CD14-positive monocyte (primary cell): ENCODE measurements around the gene GJA3. TPM values are rescaled to one million over a fixed set of nuclear protein-coding genes. Genes with fewer than 3 reads are reported as not detected.
A peak's percentile ranks its signal among the peaks of the same experiment; 100 is the strongest.

Experiments used
- DNase-seq, 3 donors: peaks; one replicate each; pipeline ENCODE4 v3.0.0-alpha.2; 2011 to 2022
- H2AFZ ChIP-seq: 2 replicates; pipeline ENCODE4 v1.6.0; 2012; ENCODE audit warnings: mild to moderate bottlenecking, low read depth, low read length, inconsistent platforms; ENCODE audit not compliant: insufficient read depth, poor library complexity, severe bottlenecking
- H3K27ac ChIP-seq, 2 donors: 1 replicate in 1 of 2; 2 replicates in 1 of 2; pipeline ENCODE4 v1.5.1; 2012 to 2013; ENCODE audit warnings: low read length in 2 of 2, control low read depth in 1 of 2, inconsistent platforms in 1 of 2, low read depth in 1 of 2, mild to moderate bottlenecking in 1 of 2
- H3K27me3 ChIP-seq, 2 donors: one replicate each; pipeline versions ENCODE4 v1.6.0 to v1.6.1; 2011 to 2013; ENCODE audit warnings: low read length in 2 of 2; ENCODE audit not compliant: control insufficient read depth in 2 of 2, insufficient read depth in 2 of 2
- H3K36me3 ChIP-seq, 2 donors: replicated peaks in 1 of 2; 1 replicate in 1 of 2; 2 replicates in 1 of 2; pipeline versions ENCODE4 v1.5.1 to v1.6.1; 2012 to 2013; ENCODE audit warnings: low read length in 2 of 2, control low read depth in 1 of 2, inconsistent platforms in 1 of 2, mild to moderate bottlenecking in 1 of 2; ENCODE audit not compliant: insufficient read depth in 2 of 2, control insufficient read depth in 1 of 2
- H3K4me1 ChIP-seq, 2 donors: 1 replicate in 1 of 2; 2 replicates in 1 of 2; pipeline versions ENCODE4 v1.5.1 to v1.6.1; 2012 to 2013; ENCODE audit warnings: low read length in 2 of 2, control low read depth in 1 of 2, inconsistent platforms in 1 of 2, mild to moderate bottlenecking in 1 of 2, moderate library complexity in 1 of 2; ENCODE audit not compliant: insufficient read depth in 2 of 2, control insufficient read depth in 1 of 2
- H3K4me2 ChIP-seq: replicated peaks from 2 replicates; pipeline ENCODE3; 2012; ENCODE audit warnings: low read length, moderate library complexity, mild to moderate bottlenecking; ENCODE audit not compliant: poor library complexity, severe bottlenecking; ENCODE audit errors: extremely low read depth
- H3K4me3 ChIP-seq, 3 experiments: fragments of 200-600 bp in 1 of 3; sonication (generic) in 1 of 3; replicated peaks in 1 of 3; 1 replicate in 2 of 3; 2 replicates in 1 of 3; pipeline ENCODE4 v1.5.1; 2011 to 2013; ENCODE audit warnings: low read length in 3 of 3, mild to moderate bottlenecking in 3 of 3, control low read depth in 2 of 3, low read depth in 2 of 3, inconsistent platforms in 1 of 3, moderate library complexity in 1 of 3
- H3K79me2 ChIP-seq: 2 replicates; pipeline ENCODE4 v1.6.0; 2012; ENCODE audit warnings: mild to moderate bottlenecking, control low read depth, inconsistent platforms, low read length, moderate library complexity; ENCODE audit not compliant: insufficient read depth
- H3K9ac ChIP-seq: 2 replicates; pipeline ENCODE4 v1.6.0; 2017; ENCODE audit warnings: low read length, mild to moderate bottlenecking; ENCODE audit not compliant: insufficient read depth, poor library complexity, severe bottlenecking
- H3K9me3 ChIP-seq, 2 donors: replicated peaks in 1 of 2; 1 replicate in 1 of 2; 2 replicates in 1 of 2; pipeline versions ENCODE4 v1.5.1 to v1.6.1; 2012 to 2013; ENCODE audit warnings: low read length in 2 of 2, control low read depth in 1 of 2; ENCODE audit not compliant: control insufficient read depth in 1 of 2, insufficient read depth in 1 of 2
- H4K20me1 ChIP-seq: 2 replicates; pipeline ENCODE4 v1.6.0; 2012; ENCODE audit warnings: mild to moderate bottlenecking, low read length, control low read depth, moderate library complexity; ENCODE audit not compliant: insufficient read depth
- H3K27ac Mint-ChIP-seq, 7 donors: one replicate each; pipeline ENCODE4 v1.8.0; 2020; ENCODE audit warnings: mild to moderate bottlenecking in 7 of 7, mixed read lengths in 7 of 7, moderate library complexity in 6 of 7, inconsistent platforms in 2 of 7
- H3K27me3 Mint-ChIP-seq, 3 donors: one replicate each; pipeline ENCODE4 v1.8.0; 2021 to 2022; ENCODE audit warnings: low read depth in 3 of 3, mild to moderate bottlenecking in 3 of 3, mixed read lengths in 3 of 3, moderate library complexity in 3 of 3, inconsistent platforms in 1 of 3
- H3K36me3 Mint-ChIP-seq, 2 donors: one replicate each; pipeline ENCODE4 v1.8.0; 2020; ENCODE audit warnings: mixed read lengths in 2 of 2, inconsistent platforms in 1 of 2, mild to moderate bottlenecking in 1 of 2
- H3K4me1 Mint-ChIP-seq: one replicate; pipeline ENCODE4 v1.8.0; 2020; ENCODE audit warnings: mild to moderate bottlenecking, mixed read lengths
- H3K4me3 Mint-ChIP-seq, 2 donors: one replicate each; pipeline ENCODE4 v1.8.0; 2020; ENCODE audit warnings: mild to moderate bottlenecking in 2 of 2, mixed read lengths in 2 of 2, moderate library complexity in 1 of 2
- H3K9me3 Mint-ChIP-seq, 7 donors: one replicate each; pipeline ENCODE4 v1.8.0; 2020 to 2022; ENCODE audit warnings: mixed read lengths in 7 of 7, mild to moderate bottlenecking in 6 of 7, moderate library complexity in 6 of 7, inconsistent platforms in 2 of 7
- WGBS: methylation state at CpG from one replicate; pipeline ENCODE4 v1.1.5; 2013; ENCODE audit warnings: missing lambda C conversion rate; ENCODE audit not compliant: insufficient coverage; 5-methylcytosine and 5-hydroxymethylcytosine counted together
- intact Hi-C, 2 donors: fragments of 100-400 bp; cut with micrococcal nuclease; formaldehyde crosslinking; loops; one replicate each; pipeline versions ENCODE4 v1.15.0 to v1.15.1; 2023
- polyA plus RNA-seq, 3 donors: library from polyadenylated mRNA; depleted of rRNA in 1 of 3; unstranded in 2 of 3; stranded (reverse) in 1 of 3; fragments of 300-500 nt in 2 of 3; fragments of >200 nt in 1 of 3; fragmentation: Illumina TruSeq in 2 of 3; gene quantifications; 1 replicate in 2 of 3; 2 replicates in 1 of 3; pipeline ENCODE4 v1.2.3, GENCODE V29; 2012 to 2021
- TF ChIP-seq, protein P1 (sequence below): fragments of 200-600 bp; IDR thresholded peaks from one replicate; pipeline ENCODE4 v1.8.0; 2022; ENCODE audit warnings: antibody characterized with exemption, mild to moderate bottlenecking

The GJA3 gene
- polyA plus RNA-seq, 3 donors, result not detected

DNA sequence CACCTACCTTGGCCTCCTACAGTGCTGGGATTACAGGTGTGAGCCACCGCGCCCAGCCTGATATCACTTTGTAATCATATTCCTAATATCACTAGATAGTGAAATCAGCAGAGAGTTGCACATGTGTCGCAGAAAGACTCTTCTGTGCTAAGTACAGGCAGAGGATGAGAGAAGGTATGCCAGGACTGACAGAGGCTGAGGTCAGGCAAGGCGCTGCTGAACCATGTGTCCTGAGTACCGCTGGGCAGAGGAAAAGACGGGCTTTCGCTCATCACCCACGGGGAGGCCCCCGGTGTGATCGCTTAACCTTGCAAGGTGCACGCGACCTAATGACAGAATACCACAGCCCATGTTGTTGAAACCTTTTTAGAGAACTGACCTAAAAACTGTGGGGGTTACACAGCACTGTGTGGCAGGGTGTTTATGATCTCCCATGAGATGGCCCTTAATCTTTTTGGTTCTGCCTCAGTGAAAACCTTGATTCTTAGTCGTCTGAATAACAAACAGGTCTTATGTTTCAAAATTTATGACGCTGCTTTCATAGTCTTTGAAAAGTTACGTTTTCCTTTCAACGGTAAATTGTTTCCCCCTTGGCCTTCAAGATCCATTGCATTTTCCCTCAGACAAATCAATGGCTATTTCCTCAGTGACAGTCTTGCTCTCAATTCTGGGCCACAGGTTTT lies 12.2 kb downstream of the GJA3 start:
- H3K4me1 Mint-ChIP-seq, result no peaks in the 10 kb centered on the region
- no peak overlapping the region for H3K4me2 ChIP-seq

DNA sequence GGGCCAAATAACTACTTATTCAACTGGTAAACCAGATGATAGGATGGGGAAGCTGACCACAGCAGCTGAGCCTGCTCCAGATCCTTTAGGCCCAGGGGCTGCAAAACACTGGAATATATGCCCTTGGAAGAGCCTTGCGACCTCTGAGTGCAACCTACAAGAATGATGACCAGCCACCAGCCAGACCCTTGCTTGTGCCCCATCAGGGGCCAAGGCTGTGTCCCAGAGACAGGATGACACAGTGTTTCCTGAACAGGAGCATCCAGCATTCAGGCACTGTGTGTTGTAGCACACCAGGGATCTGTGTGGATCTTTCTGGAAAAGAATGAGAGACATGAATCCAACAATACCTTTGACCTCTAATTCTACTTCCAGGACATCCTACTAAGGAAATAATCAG lies 14.5 kb downstream of the GJA3 start:
- Histone ChIP-seq H3K27ac (no peak overlapping the region), H3K9me3 (peaks cover 0 to 5% of the 10 kb centered on the region in 2 donors), H3K36me3 (no peaks in the 10 kb centered on the region), H2AFZ (no peak overlapping the region), H4K20me1 (no peaks in the 10 kb centered on the region), H3K9ac (no peak overlapping the region), H3K27me3 (peaks cover 7 to 46% of the 10 kb centered on the region in 2 donors), H3K4me1 (no peaks in the 10 kb centered on the region), H3K4me3 (no peak overlapping the region), H3K4me2 (no peak overlapping the region), H3K79me2 (no peaks in the 10 kb centered on the region)
- peaks cover 0 to 5% of the 10 kb centered on the region in 2 donors for H3K36me3 Mint-ChIP-seq
- no peak for DNase-seq
- H3K9me3 Mint-ChIP-seq, result peaks cover 0 to 6% (median 4%) of the 10 kb centered on the region in 7 donors
- peaks cover 43 to 59% (median 47%) of the 10 kb centered on the region in 3 donors for H3K27me3 Mint-ChIP-seq
- peaks cover 4% of the 10 kb centered on the region for H3K4me1 Mint-ChIP-seq
- WGBS, result 90% methylated on average over 1 of the region's 1 CpG
- no peak overlapping the region for H3K27ac Mint-ChIP-seq
- intact Hi-C loops, result no loop called here
- TF ChIP-seq, protein P1, sequence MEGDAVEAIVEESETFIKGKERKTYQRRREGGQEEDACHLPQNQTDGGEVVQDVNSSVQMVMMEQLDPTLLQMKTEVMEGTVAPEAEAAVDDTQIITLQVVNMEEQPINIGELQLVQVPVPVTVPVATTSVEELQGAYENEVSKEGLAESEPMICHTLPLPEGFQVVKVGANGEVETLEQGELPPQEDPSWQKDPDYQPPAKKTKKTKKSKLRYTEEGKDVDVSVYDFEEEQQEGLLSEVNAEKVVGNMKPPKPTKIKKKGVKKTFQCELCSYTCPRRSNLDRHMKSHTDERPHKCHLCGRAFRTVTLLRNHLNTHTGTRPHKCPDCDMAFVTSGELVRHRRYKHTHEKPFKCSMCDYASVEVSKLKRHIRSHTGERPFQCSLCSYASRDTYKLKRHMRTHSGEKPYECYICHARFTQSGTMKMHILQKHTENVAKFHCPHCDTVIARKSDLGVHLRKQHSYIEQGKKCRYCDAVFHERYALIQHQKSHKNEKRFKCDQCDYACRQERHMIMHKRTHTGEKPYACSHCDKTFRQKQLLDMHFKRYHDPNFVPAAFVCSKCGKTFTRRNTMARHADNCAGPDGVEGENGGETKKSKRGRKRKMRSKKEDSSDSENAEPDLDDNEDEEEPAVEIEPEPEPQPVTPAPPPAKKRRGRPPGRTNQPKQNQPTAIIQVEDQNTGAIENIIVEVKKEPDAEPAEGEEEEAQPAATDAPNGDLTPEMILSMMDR, result no peak
- no peak overlapping the region for H3K4me3 Mint-ChIP-seq

More for the DNA sequence above, 12.2 kb downstream of the GJA3 start:
- no peak for DNase-seq
- H3K9ac ChIP-seq, result no peak overlapping the region
- H3K4me1 ChIP-seq, result no peaks in the 10 kb centered on the region
- H3K36me3 ChIP-seq, result no peaks in the 10 kb centered on the region
- no peak overlapping the region for H2AFZ ChIP-seq
- intact Hi-C loops, result no loop called here
- no peak overlapping the region for H3K4me3 ChIP-seq
- H3K27me3 ChIP-seq, result peaks cover 0 to 30% of the 10 kb centered on the region in 2 donors
- H3K9me3 Mint-ChIP-seq, result peaks cover 0 to 5% (median 0%) of the 10 kb centered on the region in 7 donors
- no peaks in the 10 kb centered on the region for H3K9me3 ChIP-seq
- H3K36me3 Mint-ChIP-seq, result no peaks in the 10 kb centered on the region
- 95% methylated on average over 14 of the region's 16 CpGs for WGBS
- TF ChIP-seq, protein P1, result no peak
- H3K79me2 ChIP-seq, result no peaks in the 10 kb centered on the region
- H3K27me3 Mint-ChIP-seq, result peaks cover 29 to 39% (median 36%) of the 10 kb centered on the region in 3 donors
- H3K27ac Mint-ChIP-seq, result peak overlapping the region in 2 of 7 donors; percentile 12 to 17
- H3K27ac ChIP-seq, result no peak overlapping the region
- no peak overlapping the region for H3K4me3 Mint-ChIP-seq
- H4K20me1 ChIP-seq, result no peaks in the 10 kb centered on the region
